GM15510 (cell line): ENCODE data around the gene LCE5A.

Source experiments
- POLR2A ChIP-seq: IDR thresholded peaks from 3 replicates; pipeline ENCODE4 v1.6.1; 2011; ENCODE audit warnings: borderline replicate concordance; ENCODE audit not compliant: insufficient read length; ENCODE audit errors: extremely low read depth

The LCE5A gene

GRCh38 chr1:152506899-152507498 lies 3.6 kb upstream of the LCE5A start:
- TF ChIP-seq POLR2A, result no peak

GRCh38 chr1:152511596-152511995 lies 993 bp downstream of the LCE5A start:
- no peak for TF ChIP-seq POLR2A

GRCh38 chr1:152513081-152513480 lies 2.5 kb downstream of the LCE5A start:
- TF ChIP-seq POLR2A, result no peak

- no peak for TF ChIP-seq POLR2A
Observed at GRCh38 chr1:152514715-152515433, 4.3 kb downstream of the LCE5A start.

- TF ChIP-seq POLR2A, result no peak
Observed at GRCh38 chr1:152515434-152515783, 4.8 kb downstream of the LCE5A start.

- TF ChIP-seq POLR2A, result no peak
Observed at GRCh38 chr1:152516082-152516481, 5.5 kb downstream of the LCE5A start.

- TF ChIP-seq POLR2A, result no peak
Observed at GRCh38 chr1:152517237-152517811, 6.7 kb downstream of the LCE5A start.

- TF ChIP-seq POLR2A, result no peak
Observed at GRCh38 chr1:152519851-152520250, 9.2 kb downstream of the LCE5A start.

- TF ChIP-seq POLR2A, result no peak
Observed at GRCh38 chr1:152520561-152521090, 10.0 kb downstream of the LCE5A start.

- no peak for TF ChIP-seq POLR2A
Observed at GRCh38 chr1:152525080-152525641, 14.6 kb downstream of the LCE5A start.

- no peak for TF ChIP-seq POLR2A
Observed at GRCh38 chr1:152533327-152533938, 22.8 kb downstream of the LCE5A start.

GRCh38 chr1:152535774-152536173 lies 25.2 kb downstream of the LCE5A start:
- TF ChIP-seq POLR2A, result no peak

GRCh38 chr1:152537496-152537895 lies 26.9 kb downstream of the LCE5A start:
- no peak for TF ChIP-seq POLR2A

GRCh38 chr1:152539901-152540300 lies 29.3 kb downstream of the LCE5A start:
- TF ChIP-seq POLR2A, result no peak

GRCh38 chr1:152543820-152544219 lies 33.2 kb downstream of the LCE5A start:
- no peak for TF ChIP-seq POLR2A

- no peak for TF ChIP-seq POLR2A
Observed at GRCh38 chr1:152546704-152547103, 36.1 kb downstream of the LCE5A start.
